Measurements from ENCODE around the gene GALR1. TPM values are rescaled to one million over a fixed set of nuclear protein-coding genes. Genes with fewer than 3 reads are reported as not detected.

The GALR1 gene
- total and polyA plus RNA-seq, 2 experiments from 2014 or later: 0.32 to 1.1 TPM

- Mint-ChIP-seq H3K36me3 (ENCODE audit: low read depth) (peaks cover 21% of the 10 kb centered on the region; the same call in 2 of the 3 replicates), H3K27ac (peak overlapping the region; percentile 90), H3K4me1 (peaks cover 45% of the 10 kb centered on the region), H3K27me3 (ENCODE audit: insufficient read depth, low read depth, poor library complexity) (peaks cover 4% of the 10 kb centered on the region), H3K4me3 (peak overlapping the region; percentile 46), H3K9me3 (peaks cover 12% of the 10 kb centered on the region; the same call in 2 of the 3 replicates)
- no peaks in the 10 kb centered on the region for H3F3A ChIP-seq (replicated peaks; ENCODE audit: low read depth)
- H3K36me3 ChIP-seq (ENCODE audit: insufficient read depth): no peaks in the 10 kb centered on the region
- DNase-seq (ENCODE audit: low spot score): peak; percentile 32
- H4K20me1 ChIP-seq (replicated peaks; ENCODE audit: insufficient read depth): no peaks in the 10 kb centered on the region
- no peaks in the 10 kb centered on the region for H3K27me3 ChIP-seq (ENCODE audit: insufficient read depth)
- peak; percentile 68 for ATAC-seq
- H3K79me2 ChIP-seq (replicated peaks; ENCODE audit: insufficient read depth): no peaks in the 10 kb centered on the region
- 0 out of 2 replicates have a peak, but pooled peaks cover 11% of the 10 kb centered on the region for H3K9me2 ChIP-seq (ENCODE audit: insufficient read depth)
- H3K4me1 ChIP-seq (ENCODE audit: insufficient read depth): peaks cover 41% of the 10 kb centered on the region
- H3K27ac ChIP-seq (ENCODE audit: low read depth): peak overlapping the region; percentile 95
- peak overlapping the region; percentile 57 for H3K4me2 ChIP-seq
- TF ChIP-seq ZNF462 (CRISPR knock-in tag; IDR thresholded peaks at IDR 0.05) (no peak), STAT1 (IDR thresholded peaks at IDR 0.05; ENCODE audit: unreplicated experiment) (no peak), EZH2 (IDR thresholded peaks at IDR 0.05; ENCODE audit: low read depth, unreplicated experiment) (no peak), CTCF (conservative IDR thresholded peaks at IDR 0.05; ENCODE audit: low read depth in 2 of 2) (no peak), ZNF331 (CRISPR knock-in tag; IDR thresholded peaks at IDR 0.05; ENCODE audit: low read depth) (no peak), ETS1 (IDR thresholded peaks at IDR 0.05) (no peak), REST (IDR thresholded peaks at IDR 0.05; ENCODE audit: unreplicated experiment) (no peak), JUNB (IDR thresholded peaks at IDR 0.05; ENCODE audit: unreplicated experiment) (no peak), ZNF114 (CRISPR knock-in tag; IDR thresholded peaks at IDR 0.05) (no peak), NANOG (IDR thresholded peaks at IDR 0.05; ENCODE audit: borderline replicate concordance) (no peak), POLR2AphosphoS5 (IDR thresholded peaks at IDR 0.05; ENCODE audit: low read depth) (no peak), EZH2phosphoT487 (IDR thresholded peaks at IDR 0.05; ENCODE audit: unreplicated experiment) (no peak)
- H2AFZ ChIP-seq: no peak overlapping the region
- peak overlapping the region; percentile 34 for H3K4me3 ChIP-seq
These were observed 22.2 kb downstream of the GALR1 start for GRCh38 chr18:77271576-77272481.

All from GM23338 (cell line).